ENCODE measurements around the gene NCAPG2.
"Not testable (repeated sequence)": the region's sequence is repeated elsewhere in the genome, so short reads cannot be mapped to it uniquely, and the experiment has no call there.

DNA sequence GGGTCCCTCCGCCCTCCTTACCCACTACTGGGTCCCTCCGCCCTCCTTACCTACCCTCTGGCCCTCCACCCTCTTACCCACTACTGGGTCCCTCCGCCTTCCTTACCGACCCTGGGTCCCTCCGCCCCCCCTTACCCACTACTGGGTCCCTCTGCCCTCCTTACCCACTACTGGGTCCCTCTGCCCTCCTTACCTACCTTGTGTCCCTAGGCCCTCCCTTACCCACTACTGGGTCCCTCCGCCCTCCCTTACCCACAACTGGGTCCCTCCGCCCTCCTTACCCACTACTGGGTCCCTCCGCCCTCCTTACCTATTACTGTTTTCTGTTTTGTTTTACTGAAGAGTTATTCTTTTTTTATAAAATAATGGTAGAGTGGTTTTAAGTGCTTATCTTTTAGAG, 36.5 kb downstream of the NCAPG2 start:
- TF ChIP-seq EZH2phosphoT487 (IDR thresholded peaks at IDR 0.05; ENCODE audit: insufficient read depth, low read depth); EZH2 (IDR thresholded peaks at IDR 0.05; ENCODE audit: insufficient read depth, poor library complexity, severe bottlenecking): not testable (repeated sequence)
